Activated CD4-positive, alpha-beta T cell treated with anti-CD3 and anti-CD28 coated beads for 24 hours (primary cell): ENCODE measurements around the gene NUDT15.
A peak's percentile ranks its signal among the peaks of the same experiment; 100 is the strongest.
"Not testable (repeated sequence)": the region's sequence is repeated elsewhere in the genome, so short reads cannot be mapped to it uniquely, and the experiment has no call there.

Experiments used
- DNase-seq, 2 donors: peaks; one replicate each; pipeline ENCODE4 v3.0.0-alpha.2; 2020; ENCODE audit warnings: low read depth in 2 of 2

The NUDT15 gene

GRCh38 chr13:48042894-48043293 is 5.4 kb downstream of the NUDT15 start:
- DNase-seq = no peak

GRCh38 chr13:48043789-48044503 is 6.4 kb downstream of the NUDT15 start:
- no peak for DNase-seq

- DNase-seq = no peak
These were observed 13.0 kb downstream of the NUDT15 start for GRCh38 chr13:48050550-48050949.

- no peak for DNase-seq
These were observed 17.1 kb downstream of the NUDT15 start for GRCh38 chr13:48054601-48055000.

GRCh38 chr13:48055712-48056111 is 18.2 kb downstream of the NUDT15 start:
- no peak for DNase-seq

- not testable (repeated sequence) for DNase-seq
These were observed 21.0 kb downstream of the NUDT15 start for GRCh38 chr13:48058536-48058935.

- not testable (repeated sequence) for DNase-seq
These were observed 22.4 kb downstream of the NUDT15 start for GRCh38 chr13:48059951-48060350.

GRCh38 chr13:48066310-48066989 is 28.9 kb downstream of the NUDT15 start:
- DNase-seq = no peak

GRCh38 chr13:48068036-48068435 is 30.5 kb downstream of the NUDT15 start:
- DNase-seq = no peak

- no peak for DNase-seq
These were observed 31.4 kb downstream of the NUDT15 start for GRCh38 chr13:48068952-48069351.

- no peak for DNase-seq
These were observed 32.0 kb downstream of the NUDT15 start for GRCh38 chr13:48069573-48069972.

- DNase-seq = no peak
These were observed 33.4 kb downstream of the NUDT15 start for GRCh38 chr13:48070942-48071341.

GRCh38 chr13:48072304-48072703 is 34.8 kb downstream of the NUDT15 start:
- DNase-seq = no peak

- DNase-seq = no peak
These were observed 35.3 kb downstream of the NUDT15 start for GRCh38 chr13:48072787-48073186.

GRCh38 chr13:48074006-48074405 is 36.5 kb downstream of the NUDT15 start:
- DNase-seq = no peak

GRCh38 chr13:48078251-48078656 is 40.7 kb downstream of the NUDT15 start:
- DNase-seq = no peak

GRCh38 chr13:48081739-48082138 is 44.2 kb downstream of the NUDT15 start:
- no peak for DNase-seq

- DNase-seq = no peak
These were observed 48.7 kb downstream of the NUDT15 start for GRCh38 chr13:48086272-48086671.

GRCh38 chr13:48093588-48093987 is 56.1 kb downstream of the NUDT15 start:
- no peak for DNase-seq

- no peak for DNase-seq
These were observed 56.9 kb downstream of the NUDT15 start for GRCh38 chr13:48094404-48094780.

- DNase-seq = peak; percentile 94 to 95
These were observed 57.4 kb downstream of the NUDT15 start, which contains the start of gene MED4 for GRCh38 chr13:48094781-48095502. MED4 (minus strand) TSS chr13:48095104; CDS start chr13:48095078, 26 bp downstream.

- no peak for DNase-seq
These were observed 59.1 kb downstream of the NUDT15 start for GRCh38 chr13:48096670-48097069.
